Smooth muscle cell (in vitro differentiated cells): ENCODE measurements around the gene EDDM3A. TPM values are rescaled to one million over a fixed set of nuclear protein-coding genes. Genes with fewer than 3 reads are reported as not detected.

Experiments
- DNase-seq: peaks from one replicate; lab custom pipeline; 2025; ENCODE audit not compliant: unreplicated experiment; lab: John Stamatoyannopoulos, UW
- H2AFZ ChIP-seq: fragments of 200-600 bp; sonication (generic); 2 replicates; pipeline ENCODE4 v1.6.0; 2016; ENCODE audit warnings: antibody characterized with exemption, low read depth, mild to moderate bottlenecking
- H3F3A ChIP-seq: fragments of 200-600 bp; sonication (generic); 2 replicates; pipeline ENCODE4 v1.6.0; 2017; ENCODE audit warnings: antibody characterized with exemption, low read depth
- H3K27ac ChIP-seq: fragments of 200-600 bp; sonication (generic); 2 replicates; pipeline ENCODE4 v1.5.1; 2016; ENCODE audit warnings: low read depth, mild to moderate bottlenecking
- H3K27me3 ChIP-seq: fragments of 200-600 bp; sonication (generic); 2 replicates; pipeline ENCODE4 v1.6.1; 2016; ENCODE audit warnings: low read depth, mild to moderate bottlenecking
- H3K36me3 ChIP-seq: fragments of 200-600 bp; sonication (generic); 2 replicates; pipeline ENCODE4 v1.5.1; 2016; ENCODE audit warnings: low read depth
- H3K4me1 ChIP-seq: fragments of 200-600 bp; sonication (generic); 2 replicates; pipeline ENCODE4 v1.5.1; 2016; ENCODE audit warnings: low read depth
- H3K4me2 ChIP-seq: fragments of 200-600 bp; sonication (generic); 2 replicates; pipeline ENCODE4 v1.6.0; 2016; ENCODE audit warnings: mild to moderate bottlenecking
- H3K4me3 ChIP-seq: fragments of 200-600 bp; sonication (generic); 2 replicates; pipeline ENCODE4 v1.5.1; 2016; ENCODE audit warnings: mild to moderate bottlenecking
- H3K79me2 ChIP-seq: fragments of 200-600 bp; sonication (generic); 2 replicates; pipeline ENCODE4 v1.6.0; 2016; ENCODE audit warnings: low read depth, mild to moderate bottlenecking
- H3K9ac ChIP-seq: fragments of 200-600 bp; sonication (generic); 2 replicates; pipeline ENCODE4 v1.6.0; 2016; ENCODE audit warnings: low read depth
- H3K9me3 ChIP-seq: fragments of 200-600 bp; sonication (generic); replicated peaks from 2 replicates; pipeline ENCODE4 v1.5.1; 2016; ENCODE audit warnings: low read depth
- H4K20me1 ChIP-seq: fragments of 200-600 bp; sonication (generic); 2 replicates; pipeline ENCODE4 v1.6.0; 2016; ENCODE audit warnings: low read depth
- WGBS: methylation state at CpG from one replicate; pipeline ENCODE4 v1.1.7; 2016; ENCODE audit warnings: low lambda C conversion rate; 5-methylcytosine and 5-hydroxymethylcytosine counted together
- polyA plus RNA-seq: library from polyadenylated mRNA; unstranded; fragments of >200 nt; fragmentation: Nextera tagmentation; extraction: Ambion mirVana; gene quantifications from 2 replicates; pipeline ENCODE4 v1.2.1, GENCODE V29; 2016
- total RNA-seq: library from RNA; depleted of rRNA; stranded (reverse); fragments of >200 nt; gene quantifications from 2 replicates; pipeline ENCODE4 v1.2.3, GENCODE V29; 2014
- TF ChIP-seq, protein P1 (sequence below): fragments of 200-600 bp; sonication (generic); IDR thresholded peaks from 2 replicates; pipeline ENCODE4 v1.5.1; 2017; ENCODE audit warnings: borderline replicate concordance, mild to moderate bottlenecking, antibody characterized with exemption; ENCODE audit not compliant: insufficient read depth, poor library complexity, severe bottlenecking

EDDM3A gene
- total and polyA plus RNA-seq, 2 experiments from 2014 or later = not detected

GRCh38 chr14:20790464-20791116 is 44.9 kb downstream of the EDDM3A start:
- Histone ChIP-seq H4K20me1 (no peaks in the 10 kb centered on the region), H3K4me2 (no peak overlapping the region), H3K36me3 (no peaks in the 10 kb centered on the region), H3K27me3 (no peaks in the 10 kb centered on the region), H3K79me2 (no peaks in the 10 kb centered on the region), H3K9ac (no peak overlapping the region), H3K4me1 (no peaks in the 10 kb centered on the region), H3K4me3 (no peak overlapping the region), H3K27ac (no peak overlapping the region), H3K9me3 (no peaks in the 10 kb centered on the region), H3F3A (no peaks in the 10 kb centered on the region), H2AFZ (no peak overlapping the region)
- no peak for DNase-seq
- WGBS = 84% methylated on average over 13 of the region's 13 CpGs
- TF ChIP-seq, protein P1, sequence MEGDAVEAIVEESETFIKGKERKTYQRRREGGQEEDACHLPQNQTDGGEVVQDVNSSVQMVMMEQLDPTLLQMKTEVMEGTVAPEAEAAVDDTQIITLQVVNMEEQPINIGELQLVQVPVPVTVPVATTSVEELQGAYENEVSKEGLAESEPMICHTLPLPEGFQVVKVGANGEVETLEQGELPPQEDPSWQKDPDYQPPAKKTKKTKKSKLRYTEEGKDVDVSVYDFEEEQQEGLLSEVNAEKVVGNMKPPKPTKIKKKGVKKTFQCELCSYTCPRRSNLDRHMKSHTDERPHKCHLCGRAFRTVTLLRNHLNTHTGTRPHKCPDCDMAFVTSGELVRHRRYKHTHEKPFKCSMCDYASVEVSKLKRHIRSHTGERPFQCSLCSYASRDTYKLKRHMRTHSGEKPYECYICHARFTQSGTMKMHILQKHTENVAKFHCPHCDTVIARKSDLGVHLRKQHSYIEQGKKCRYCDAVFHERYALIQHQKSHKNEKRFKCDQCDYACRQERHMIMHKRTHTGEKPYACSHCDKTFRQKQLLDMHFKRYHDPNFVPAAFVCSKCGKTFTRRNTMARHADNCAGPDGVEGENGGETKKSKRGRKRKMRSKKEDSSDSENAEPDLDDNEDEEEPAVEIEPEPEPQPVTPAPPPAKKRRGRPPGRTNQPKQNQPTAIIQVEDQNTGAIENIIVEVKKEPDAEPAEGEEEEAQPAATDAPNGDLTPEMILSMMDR = no peak

- no peaks in the 10 kb centered on the region for H3K9me3 ChIP-seq
- H3K27me3 ChIP-seq = no peaks in the 10 kb centered on the region
- H3K79me2 ChIP-seq = no peaks in the 10 kb centered on the region
- H3K27ac ChIP-seq = no peak overlapping the region
- TF ChIP-seq, protein P1 = no peak
- H3F3A ChIP-seq = no peaks in the 10 kb centered on the region
- 69% methylated on average over 7 of the region's 7 CpGs for WGBS
- H3K4me3 ChIP-seq = no peak overlapping the region
- H3K9ac ChIP-seq = no peak overlapping the region
- no peaks in the 10 kb centered on the region for H3K4me1 ChIP-seq
- DNase-seq = no peak
- no peaks in the 10 kb centered on the region for H3K36me3 ChIP-seq
- no peak overlapping the region for H3K4me2 ChIP-seq
- H2AFZ ChIP-seq = no peak overlapping the region
- H4K20me1 ChIP-seq = no peaks in the 10 kb centered on the region
Measured at GRCh38 chr14:20791187-20791586, 45.5 kb downstream of the EDDM3A start.

DNA sequence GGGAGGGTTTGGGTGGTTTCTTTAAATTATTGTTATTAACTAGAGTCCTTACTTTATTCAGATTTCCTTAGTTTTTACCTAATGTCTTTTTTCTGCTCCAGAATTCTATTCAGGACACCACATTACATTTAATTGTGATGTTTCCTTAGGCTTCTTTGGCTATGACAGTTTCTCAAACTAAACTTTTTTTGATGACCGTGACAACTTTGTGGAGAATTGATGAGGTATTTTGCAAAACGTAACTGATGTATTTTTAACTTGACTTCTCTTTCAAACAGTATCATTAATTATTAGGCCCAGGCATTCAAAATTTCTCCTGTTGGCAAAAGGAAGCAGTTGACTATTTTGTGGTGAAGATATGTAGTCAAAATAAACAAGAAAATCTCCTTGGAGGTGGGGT is 45.9 kb downstream of the EDDM3A start:
- DNase-seq = no peak
- Histone ChIP-seq H4K20me1 (no peaks in the 10 kb centered on the region), H3K27ac (no peak overlapping the region), H3K27me3 (no peaks in the 10 kb centered on the region), H3F3A (no peaks in the 10 kb centered on the region), H3K4me1 (no peaks in the 10 kb centered on the region), H3K9me3 (no peaks in the 10 kb centered on the region), H3K79me2 (no peaks in the 10 kb centered on the region), H3K4me2 (no peak overlapping the region), H3K9ac (no peak overlapping the region), H3K4me3 (no peak overlapping the region), H3K36me3 (no peaks in the 10 kb centered on the region), H2AFZ (no peak overlapping the region)
- TF ChIP-seq, protein P1 = no peak
- 92% methylated on average over 2 of the region's 2 CpGs for WGBS

- Histone ChIP-seq H3K4me3 (no peak overlapping the region), H3K36me3 (no peaks in the 10 kb centered on the region), H3K9me3 (no peaks in the 10 kb centered on the region), H4K20me1 (no peaks in the 10 kb centered on the region), H3K4me2 (no peak overlapping the region), H3K79me2 (no peaks in the 10 kb centered on the region), H3K9ac (no peak overlapping the region), H2AFZ (no peak overlapping the region), H3K27ac (no peak overlapping the region), H3K27me3 (no peaks in the 10 kb centered on the region), H3F3A (no peaks in the 10 kb centered on the region), H3K4me1 (no peaks in the 10 kb centered on the region)
- TF ChIP-seq, protein P1 = no peak
- WGBS = 95% methylated on average over 4 of the region's 4 CpGs
- no peak for DNase-seq
Measured at GRCh38 chr14:20792556-20792955, 46.9 kb downstream of the EDDM3A start.
